Cortex of kidney (tissue), 1 donor: ENCODE measurements around the gene HPCAL1.

ENCODE experiments used
- DNase-seq: peaks from one replicate; lab custom pipeline; 2025; lab: John Stamatoyannopoulos, UW

Gene HPCAL1

GRCh38 chr2:10322973-10323372, 20.3 kb downstream of the HPCAL1 start:
- DNase-seq: no peak

- DNase-seq: no peak
Observed at GRCh38 chr2:10323535-10323934, 20.8 kb downstream of the HPCAL1 start.

GRCh38 chr2:10324095-10324832, 21.6 kb downstream of the HPCAL1 start:
- no peak for DNase-seq

- no peak for DNase-seq
Observed at GRCh38 chr2:10325278-10326145, 22.8 kb downstream of the HPCAL1 start.

DNA sequence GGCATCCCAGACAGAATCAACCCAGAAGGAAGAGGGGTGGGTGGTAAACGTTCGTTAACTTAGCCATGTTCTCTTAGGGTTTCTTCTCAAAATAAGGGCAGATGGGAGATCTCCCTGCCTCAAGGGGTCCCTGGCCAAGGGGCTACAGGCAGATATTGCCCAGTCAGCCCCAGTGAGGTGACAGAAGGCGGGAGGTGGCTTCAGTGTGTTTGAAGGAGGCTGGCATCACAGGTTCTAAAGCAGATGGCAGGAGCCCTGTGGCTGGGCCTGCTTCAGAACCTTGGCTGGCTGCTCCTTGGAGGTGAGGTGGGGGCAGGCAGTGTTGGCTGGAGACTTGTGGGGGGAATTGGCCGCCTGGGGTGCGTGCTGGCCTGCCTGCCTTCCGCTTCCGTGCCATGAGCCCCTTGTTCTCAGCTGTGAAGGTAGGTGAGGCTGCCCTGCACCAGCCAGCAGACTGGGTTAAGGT, 23.5 kb downstream of the HPCAL1 start:
- DNase-seq: no peak

GRCh38 chr2:10326707-10327594, 24.2 kb downstream of the HPCAL1 start:
- DNase-seq: no peak

- no peak for DNase-seq
Observed at GRCh38 chr2:10327896-10328669, 25.4 kb downstream of the HPCAL1 start.

- no peak for DNase-seq
Observed at GRCh38 chr2:10328670-10329579, 26.2 kb downstream of the HPCAL1 start.

DNA sequence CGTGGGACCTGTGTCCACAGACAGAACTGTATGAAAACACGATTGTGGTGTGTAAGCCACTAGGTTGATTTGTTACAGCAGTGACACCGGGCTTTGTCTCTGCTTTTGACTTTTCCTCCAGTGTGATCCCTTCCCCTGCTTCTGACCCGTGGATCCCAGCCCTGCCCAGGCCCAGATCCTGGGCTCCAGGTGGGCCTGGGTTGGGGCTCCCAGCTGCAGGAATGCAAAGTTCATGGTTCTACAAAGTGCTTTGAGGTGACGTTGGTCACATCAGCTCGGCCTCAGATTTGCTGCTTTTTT, 26.8 kb downstream of the HPCAL1 start:
- DNase-seq: no peak

DNA sequence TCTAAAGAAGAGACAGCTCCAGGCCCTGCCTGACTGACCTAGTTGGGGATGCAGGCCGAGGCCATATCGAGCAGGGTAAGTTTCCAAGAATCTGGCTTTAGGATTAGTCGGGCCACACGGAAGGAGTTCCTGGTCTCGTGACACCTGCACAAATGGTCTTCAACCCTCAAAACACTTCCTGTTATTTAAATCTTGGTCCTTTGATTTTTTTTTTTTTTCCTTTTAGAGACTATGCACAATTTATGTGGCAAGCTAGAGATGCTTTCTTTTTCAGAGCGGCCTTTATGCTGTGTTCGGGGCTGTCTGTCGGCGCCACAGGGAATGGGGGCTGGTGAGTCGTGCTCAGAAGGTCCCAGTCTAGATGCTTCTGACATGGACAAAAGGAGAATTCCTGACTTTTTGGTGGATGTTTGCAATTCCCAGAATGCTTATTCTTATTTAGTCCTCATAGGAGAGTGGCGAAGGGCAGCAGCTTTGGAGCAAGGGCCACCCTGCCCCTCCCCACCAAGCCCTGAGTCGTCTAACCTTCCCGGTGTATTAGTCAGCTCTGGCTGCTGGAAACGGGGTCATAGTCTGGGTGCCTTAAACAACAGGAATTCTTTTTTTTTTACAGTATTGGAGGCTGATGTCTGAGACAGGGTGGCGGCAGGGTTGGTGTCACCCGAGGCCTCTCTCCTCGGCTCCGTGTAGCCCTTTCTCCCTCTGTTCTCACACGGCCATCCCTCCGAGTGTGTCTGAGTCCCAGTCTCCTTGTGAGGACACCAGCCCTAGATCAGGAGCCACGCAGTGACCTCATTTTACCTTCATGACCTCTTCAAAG, 27.4 kb downstream of the HPCAL1 start:
- no peak for DNase-seq

DNA sequence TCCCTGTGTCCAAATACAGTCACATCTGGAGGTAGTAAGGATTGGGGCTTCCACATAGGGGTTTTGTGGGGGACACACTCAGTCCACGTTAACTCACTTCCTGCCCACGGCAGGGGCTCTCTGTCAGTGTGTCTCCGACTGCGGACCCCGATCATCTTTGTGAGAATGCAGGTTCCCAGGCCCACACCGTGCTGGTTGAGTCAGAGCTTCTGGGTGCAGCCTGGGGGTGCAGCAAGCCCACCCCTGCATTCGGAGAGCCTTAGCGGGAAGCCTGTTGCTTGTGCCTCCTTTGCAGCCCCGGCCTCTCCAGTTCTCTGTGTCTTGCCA, 28.0 kb downstream of the HPCAL1 start:
- DNase-seq: no peak

- DNase-seq: no peak
Observed at GRCh38 chr2:10331027-10331701, 28.5 kb downstream of the HPCAL1 start.

- DNase-seq: no peak
Observed at GRCh38 chr2:10331702-10332401, 29.1 kb downstream of the HPCAL1 start.

DNA sequence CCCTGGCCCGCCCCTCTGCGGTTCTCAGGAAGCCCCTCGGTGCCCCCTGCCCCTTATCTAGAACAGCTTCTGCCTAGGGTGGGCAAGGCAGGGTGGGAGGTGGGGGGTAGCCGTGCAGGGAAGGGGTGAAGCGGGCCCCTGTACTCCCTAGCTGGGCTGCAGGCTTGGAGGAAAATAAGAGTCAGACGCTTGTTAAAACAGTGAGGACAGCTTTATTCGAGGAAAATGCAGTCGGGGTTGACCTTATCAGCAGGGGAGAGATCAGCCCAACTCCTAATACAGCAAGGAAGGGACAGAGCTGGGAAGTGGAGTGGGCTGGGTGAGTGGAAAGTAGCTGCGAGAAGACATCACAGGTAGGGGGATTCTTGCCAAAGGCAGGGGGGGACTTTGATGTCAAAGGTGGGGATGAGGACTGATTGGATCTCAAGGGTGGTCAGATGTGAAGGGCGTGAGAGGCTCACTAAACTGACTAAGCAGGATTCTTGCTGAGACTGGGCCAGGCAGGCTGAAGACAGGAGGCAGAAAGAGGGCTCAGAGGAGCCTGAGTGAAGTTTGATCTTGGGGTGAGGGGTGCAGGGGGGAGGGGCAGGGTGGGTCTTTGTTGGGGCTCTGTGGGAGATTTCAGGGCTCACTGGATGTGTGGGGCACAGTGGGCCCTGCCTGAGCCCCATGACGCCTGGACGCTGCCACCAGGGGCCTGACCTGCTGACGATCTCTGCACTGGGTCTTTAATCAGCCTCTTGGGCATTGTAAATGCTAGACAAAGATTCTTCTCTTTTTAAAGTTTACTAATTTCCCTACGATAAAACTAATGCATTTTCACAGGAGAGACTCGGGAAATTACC, 29.9 kb downstream of the HPCAL1 start:
- no peak for DNase-seq

DNA sequence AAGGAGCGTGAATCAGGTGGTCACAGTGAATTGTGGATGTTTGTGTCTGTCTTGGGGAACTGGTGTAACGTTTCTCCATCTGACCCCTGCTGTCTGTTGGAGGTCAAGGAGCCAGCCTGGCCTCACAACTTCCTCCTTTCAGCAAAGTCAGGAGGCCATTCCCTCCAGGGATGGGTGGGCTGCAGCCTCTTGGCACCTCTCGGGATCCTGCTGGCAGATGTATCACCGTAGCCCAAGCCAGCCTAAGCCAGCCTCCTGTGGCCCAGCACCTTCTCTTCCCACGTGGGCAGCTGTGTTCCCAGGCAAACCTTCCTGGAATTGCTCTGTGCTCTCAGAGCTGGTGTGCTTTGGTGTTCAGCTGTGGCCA, 30.5 kb downstream of the HPCAL1 start:
- no peak for DNase-seq

GRCh38 chr2:10333966-10334365, 31.3 kb downstream of the HPCAL1 start:
- DNase-seq: no peak

GRCh38 chr2:10335046-10335840, 32.5 kb downstream of the HPCAL1 start:
- no peak for DNase-seq
